ENCODE results near the gene GOT1. TPM values are rescaled to one million over a fixed set of nuclear protein-coding genes. Genes with fewer than 3 reads are reported as not detected.

Gene GOT1
- total RNA-seq (19.9 TPM), polyA plus RNA-seq (16.1 TPM)
- long read RNA-seq, donor 1 = 0 reads
- long read RNA-seq, donor 2 = 0 reads
- long read RNA-seq, donor 3, transcript GOT1-201 (9 exons, 2,923 nt) = major isoform, 8 of 11 reads
- long read RNA-seq, donor 3, partial matches to known transcripts = 0 of 11 reads
- long read RNA-seq, donor 3, other reads (novel, unspliced or antisense) = 0 of 11 reads
- long read RNA-seq, donor 4, partial matches to known transcripts = 0 of 5 reads
- long read RNA-seq, donor 4, other reads (novel, unspliced or antisense) = 0 of 5 reads
- long read RNA-seq, donor 5, transcript GOT1-201 (9 exons, 2,923 nt) = major isoform, 10 of 11 reads
- long read RNA-seq, donor 5, partial matches to known transcripts = 0 of 11 reads
- long read RNA-seq, donor 5, other reads (novel, unspliced or antisense) = 0 of 11 reads
- long read RNA-seq, donor 6, transcript GOT1-201 (9 exons, 2,923 nt) = major isoform, 9 of 12 reads
- long read RNA-seq, donor 6, partial matches to known transcripts = 0 of 12 reads
- long read RNA-seq, donor 6, other reads (novel, unspliced or antisense) = 0 of 12 reads
- long read RNA-seq, donor 7, transcript GOT1-201 (9 exons, 2,923 nt) = major isoform, 15 of 17 reads
- long read RNA-seq, donor 7, partial matches to known transcripts = 0 of 17 reads
- long read RNA-seq, donor 7, other reads (novel, unspliced or antisense) = 0 of 17 reads
- long read RNA-seq, donor 8, transcript GOT1-201 (9 exons, 2,923 nt) = major isoform, 5 of 6 reads
- long read RNA-seq, donor 8, partial matches to known transcripts = 0 of 6 reads
- long read RNA-seq, donor 8, other reads (novel, unspliced or antisense) = 0 of 6 reads
- long read RNA-seq, donor 9, transcript GOT1-201 (9 exons, 2,923 nt) = major isoform, 9 of 9 reads
- long read RNA-seq, donor 9, partial matches to known transcripts = 0 of 9 reads
- long read RNA-seq, donor 9, other reads (novel, unspliced or antisense) = 0 of 9 reads
- long read RNA-seq, donor 10, transcript GOT1-201 (9 exons, 2,923 nt) = major isoform, 12 of 14 reads
- long read RNA-seq, donor 10, partial matches to known transcripts = 0 of 14 reads
- long read RNA-seq, donor 10, other reads (novel, unspliced or antisense) = 0 of 14 reads

- under 1% methylated on average over 59 of the region's 59 CpGs for WGBS
- H3K4me1 ChIP-seq (ENCODE audit: control insufficient read depth in 2 of 2, insufficient read depth in 2 of 2, low read length in 2 of 2) = peaks cover 11 to 15% of the 10 kb centered on the region in 2 donors
- H3K9me3 ChIP-seq (ENCODE audit: control insufficient read depth in 2 of 2, insufficient read depth in 1 of 2, low read length in 1 of 2) = no peaks in the 10 kb centered on the region
- peak within 1 kb of the TSS; percentile 80 to 97 for H3K4me3 ChIP-seq (ENCODE audit: low read length in 2 of 2)
- H3K27ac ChIP-seq (ENCODE audit: low read depth in 1 of 2, low read length in 1 of 2) = peak within 1 kb of the TSS; percentile 59 to 85
- no peaks in the 10 kb centered on the region for H3K36me3 ChIP-seq (ENCODE audit: control insufficient read depth in 2 of 2, insufficient read depth in 2 of 2, low read length in 1 of 2)
- DNase-seq (ENCODE audit: low read depth in 6 of 9, low spot score in 9 of 9) = peak; percentile 85 to 98 (median 94)
- H3K27me3 ChIP-seq (ENCODE audit: control insufficient read depth in 2 of 2, insufficient read depth in 1 of 2, low read length in 1 of 2) = no peaks in the 10 kb centered on the region
These were observed at the start of gene GOT1 for GRCh38 chr10:99430451-99431189. Gene GOT1, minus strand, starts transcription at chr10:99430624. Its CDS starts 59 bp downstream, at chr10:99430565.

- H3K27ac ChIP-seq (ENCODE audit: low read depth in 1 of 2, low read length in 1 of 2) = no peak overlapping the region
- H3K36me3 ChIP-seq (ENCODE audit: control insufficient read depth in 2 of 2, insufficient read depth in 2 of 2, low read length in 1 of 2) = no peaks in the 10 kb centered on the region
- H3K9me3 ChIP-seq (ENCODE audit: control insufficient read depth in 2 of 2, insufficient read depth in 1 of 2, low read length in 1 of 2) = no peaks in the 10 kb centered on the region
- H3K4me3 ChIP-seq (ENCODE audit: low read length in 2 of 2) = no peak overlapping the region
- H3K27me3 ChIP-seq (ENCODE audit: control insufficient read depth in 2 of 2, insufficient read depth in 1 of 2, low read length in 1 of 2) = no peaks in the 10 kb centered on the region
- no peak for DNase-seq (ENCODE audit: low read depth in 6 of 9, low spot score in 9 of 9)
- H3K4me1 ChIP-seq (ENCODE audit: control insufficient read depth in 2 of 2, insufficient read depth in 2 of 2, low read length in 2 of 2) = no peaks in the 10 kb centered on the region
- WGBS = 85% methylated on average over 5 of the region's 5 CpGs
These were observed 39.9 kb upstream of the GOT1 start for GRCh38 chr10:99470327-99470726.

GRCh38 chr10:99467236-99467999 is 37.0 kb upstream of the GOT1 start:
- Histone ChIP-seq H3K36me3 (ENCODE audit: control insufficient read depth in 2 of 2, insufficient read depth in 2 of 2, low read length in 1 of 2) (no peaks in the 10 kb centered on the region), H3K27ac (ENCODE audit: low read depth in 1 of 2, low read length in 1 of 2) (no peak overlapping the region), H3K27me3 (ENCODE audit: control insufficient read depth in 2 of 2, insufficient read depth in 1 of 2, low read length in 1 of 2) (no peaks in the 10 kb centered on the region), H3K4me3 (ENCODE audit: low read length in 2 of 2) (no peak overlapping the region), H3K9me3 (ENCODE audit: control insufficient read depth in 2 of 2, insufficient read depth in 1 of 2, low read length in 1 of 2) (no peaks in the 10 kb centered on the region), H3K4me1 (ENCODE audit: control insufficient read depth in 2 of 2, insufficient read depth in 2 of 2, low read length in 2 of 2) (no peaks in the 10 kb centered on the region)
- DNase-seq (ENCODE audit: low read depth in 6 of 9, low spot score in 9 of 9) = no peak
- WGBS = 91% methylated on average over 14 of the region's 14 CpGs

GRCh38 chr10:99466632-99467223 is 36.3 kb upstream of the GOT1 start:
- DNase-seq (ENCODE audit: low read depth in 6 of 9, low spot score in 9 of 9) = no peak
- H3K4me3 ChIP-seq (ENCODE audit: low read length in 2 of 2) = no peak overlapping the region
- H3K27me3 ChIP-seq (ENCODE audit: control insufficient read depth in 2 of 2, insufficient read depth in 1 of 2, low read length in 1 of 2) = no peaks in the 10 kb centered on the region
- no peaks in the 10 kb centered on the region for H3K9me3 ChIP-seq (ENCODE audit: control insufficient read depth in 2 of 2, insufficient read depth in 1 of 2, low read length in 1 of 2)
- H3K4me1 ChIP-seq (ENCODE audit: control insufficient read depth in 2 of 2, insufficient read depth in 2 of 2, low read length in 2 of 2) = no peaks in the 10 kb centered on the region
- H3K36me3 ChIP-seq (ENCODE audit: control insufficient read depth in 2 of 2, insufficient read depth in 2 of 2, low read length in 1 of 2) = no peaks in the 10 kb centered on the region
- 94% methylated on average over 8 of the region's 8 CpGs for WGBS
- H3K27ac ChIP-seq (ENCODE audit: low read depth in 1 of 2, low read length in 1 of 2) = no peak overlapping the region

GRCh38 chr10:99461230-99461629 is 30.8 kb upstream of the GOT1 start:
- no peaks in the 10 kb centered on the region for H3K9me3 ChIP-seq (ENCODE audit: control insufficient read depth in 2 of 2, insufficient read depth in 1 of 2, low read length in 1 of 2)
- H3K4me1 ChIP-seq (ENCODE audit: control insufficient read depth in 2 of 2, insufficient read depth in 2 of 2, low read length in 2 of 2) = no peaks in the 10 kb centered on the region
- 98% methylated on average over 2 of the region's 2 CpGs for WGBS
- no peaks in the 10 kb centered on the region for H3K36me3 ChIP-seq (ENCODE audit: control insufficient read depth in 2 of 2, insufficient read depth in 2 of 2, low read length in 1 of 2)
- H3K4me3 ChIP-seq (ENCODE audit: low read length in 2 of 2) = no peak overlapping the region
- H3K27me3 ChIP-seq (ENCODE audit: control insufficient read depth in 2 of 2, insufficient read depth in 1 of 2, low read length in 1 of 2) = no peaks in the 10 kb centered on the region
- H3K27ac ChIP-seq (ENCODE audit: low read depth in 1 of 2, low read length in 1 of 2) = no peak overlapping the region
- no peak for DNase-seq (ENCODE audit: low read depth in 6 of 9, low spot score in 9 of 9)

- no peaks in the 10 kb centered on the region for H3K27me3 ChIP-seq (ENCODE audit: control insufficient read depth in 2 of 2, insufficient read depth in 1 of 2, low read length in 1 of 2)
- H3K36me3 ChIP-seq (ENCODE audit: control insufficient read depth in 2 of 2, insufficient read depth in 2 of 2, low read length in 1 of 2) = no peaks in the 10 kb centered on the region
- H3K4me1 ChIP-seq (ENCODE audit: control insufficient read depth in 2 of 2, insufficient read depth in 2 of 2, low read length in 2 of 2) = no peaks in the 10 kb centered on the region
- H3K27ac ChIP-seq (ENCODE audit: low read depth in 1 of 2, low read length in 1 of 2) = no peak overlapping the region
- H3K4me3 ChIP-seq (ENCODE audit: low read length in 2 of 2) = no peak overlapping the region
- DNase-seq (ENCODE audit: low read depth in 6 of 9, low spot score in 9 of 9) = no peak
- 81% methylated on average over 5 of the region's 5 CpGs for WGBS
- no peaks in the 10 kb centered on the region for H3K9me3 ChIP-seq (ENCODE audit: control insufficient read depth in 2 of 2, insufficient read depth in 1 of 2, low read length in 1 of 2)
These were observed 29.6 kb upstream of the GOT1 start for GRCh38 chr10:99460070-99460469.

- no peaks in the 10 kb centered on the region for H3K4me1 ChIP-seq (ENCODE audit: control insufficient read depth in 2 of 2, insufficient read depth in 2 of 2, low read length in 2 of 2)
- no peaks in the 10 kb centered on the region for H3K27me3 ChIP-seq (ENCODE audit: control insufficient read depth in 2 of 2, insufficient read depth in 1 of 2, low read length in 1 of 2)
- H3K36me3 ChIP-seq (ENCODE audit: control insufficient read depth in 2 of 2, insufficient read depth in 2 of 2, low read length in 1 of 2) = no peaks in the 10 kb centered on the region
- no peak overlapping the region for H3K4me3 ChIP-seq (ENCODE audit: low read length in 2 of 2)
- WGBS = 95% methylated on average over 2 of the region's 2 CpGs
- H3K27ac ChIP-seq (ENCODE audit: low read depth in 1 of 2, low read length in 1 of 2) = no peak overlapping the region
- no peak for DNase-seq (ENCODE audit: low read depth in 6 of 9, low spot score in 9 of 9)
- H3K9me3 ChIP-seq (ENCODE audit: control insufficient read depth in 2 of 2, insufficient read depth in 1 of 2, low read length in 1 of 2) = no peaks in the 10 kb centered on the region
These were observed 28.8 kb upstream of the GOT1 start for GRCh38 chr10:99459217-99459616.

GRCh38 chr10:99457813-99458212 is 27.4 kb upstream of the GOT1 start:
- Histone ChIP-seq H3K27ac (ENCODE audit: low read depth in 1 of 2, low read length in 1 of 2) (no peak overlapping the region), H3K27me3 (ENCODE audit: control insufficient read depth in 2 of 2, insufficient read depth in 1 of 2, low read length in 1 of 2) (no peaks in the 10 kb centered on the region), H3K4me3 (ENCODE audit: low read length in 2 of 2) (no peak overlapping the region), H3K9me3 (ENCODE audit: control insufficient read depth in 2 of 2, insufficient read depth in 1 of 2, low read length in 1 of 2) (no peaks in the 10 kb centered on the region), H3K36me3 (ENCODE audit: control insufficient read depth in 2 of 2, insufficient read depth in 2 of 2, low read length in 1 of 2) (no peaks in the 10 kb centered on the region), H3K4me1 (ENCODE audit: control insufficient read depth in 2 of 2, insufficient read depth in 2 of 2, low read length in 2 of 2) (no peaks in the 10 kb centered on the region)
- DNase-seq (ENCODE audit: low read depth in 6 of 9, low spot score in 9 of 9) = no peak
- WGBS = 65% methylated on average over 2 of the region's 2 CpGs

Measured in thymus (tissue), 14 donors.